SK-N-SH treated with all-trans-retinoic acid at 6 μM for 48 hours (cell line): ENCODE results near the gene FAM216A.

Source experiments
- ATAC-seq: fragments of 200-7000 bp; cut with Tn5 transposase; 3 replicates; pipeline ENCODE4 v1.9.1; 2020; ENCODE audit warnings: mild to moderate bottlenecking, moderate library complexity
- CSDC2 ChIP-seq: fragments of 250-450 bp; sonication (Bioruptor Pico); IDR thresholded peaks from 2 replicates; pipeline ENCODE4 v1.5.0; 2020; ENCODE audit warnings: mild to moderate bottlenecking, moderate library complexity
- ESRRG ChIP-seq: fragments of 250-450 bp; sonication (Bioruptor Pico); IDR thresholded peaks from 2 replicates; pipeline ENCODE4 v1.6.1; 2021; ENCODE audit warnings: mild to moderate bottlenecking
- ISL1 ChIP-seq: fragments of 250-450 bp; sonication (Bioruptor Pico); IDR thresholded peaks from 2 replicates; pipeline ENCODE4 v2.1.2; 2022; ENCODE audit warnings: mild to moderate bottlenecking, moderate library complexity
- OSR1 ChIP-seq: fragments of 250-450 bp; sonication (Bioruptor Pico); IDR thresholded peaks from 2 replicates; pipeline ENCODE4 v1.8.0; 2022; ENCODE audit warnings: moderate library complexity, mild to moderate bottlenecking, inconsistent platforms
- PATZ1 ChIP-seq: fragments of 250-450 bp; sonication (Bioruptor Pico); IDR thresholded peaks from 2 replicates; pipeline ENCODE4 v1.8.0; 2020; ENCODE audit warnings: mild to moderate bottlenecking, moderate library complexity, borderline replicate concordance
- POU6F1 ChIP-seq: fragments of 250-450 bp; sonication (Bioruptor Pico); IDR thresholded peaks from 2 replicates; pipeline ENCODE4 v1.8.0; 2021; ENCODE audit warnings: low read depth, mild to moderate bottlenecking, moderate library complexity, borderline replicate concordance
- RARB ChIP-seq: fragments of 250-450 bp; sonication (Bioruptor Pico); IDR thresholded peaks from 2 replicates; pipeline ENCODE4 v1.8.0; 2021; ENCODE audit warnings: mild to moderate bottlenecking, moderate library complexity
- TCF4 ChIP-seq: fragments of 250-450 bp; sonication (Bioruptor Pico); IDR thresholded peaks from 2 replicates; pipeline ENCODE4 v1.8.0; 2021; ENCODE audit warnings: mild to moderate bottlenecking, moderate library complexity, borderline replicate concordance
- ZC3H10 ChIP-seq: fragments of 250-450 bp; sonication (Bioruptor Pico); IDR thresholded peaks from 2 replicates; pipeline ENCODE4 v1.5.1; 2021; ENCODE audit warnings: mild to moderate bottlenecking, moderate library complexity
- ZFP30 ChIP-seq: fragments of 450-650 bp; formaldehyde crosslinking; IDR thresholded peaks from 2 replicates; pipeline ENCODE4 v1.5.0; 2022; ENCODE audit warnings: mild to moderate bottlenecking, moderate library complexity
- ZNF565 ChIP-seq: fragments of 450-650 bp; formaldehyde crosslinking; conservative IDR thresholded peaks from 2 replicates; pipeline ENCODE4 v1.5.0; 2020; ENCODE audit warnings: low read depth, mild to moderate bottlenecking, moderate library complexity
- ZNF70 ChIP-seq: fragments of 450-650 bp; formaldehyde crosslinking; IDR thresholded peaks from 2 replicates; pipeline ENCODE4 v1.5.0; 2020; ENCODE audit warnings: mild to moderate bottlenecking, moderate library complexity
- ZNF8 ChIP-seq: fragments of 450-650 bp; formaldehyde crosslinking; IDR thresholded peaks from 2 replicates; pipeline ENCODE4 v1.5.0; 2020; ENCODE audit warnings: mild to moderate bottlenecking, moderate library complexity

FAM216A gene

GRCh38 chr12:110537605-110538409 lies 69.2 kb downstream of the FAM216A start:
- ATAC-seq: no peak
- TF ChIP-seq ZFP30 (CRISPR knock-in tag) (no peak), ESRRG (CRISPR knock-in tag) (no peak), ZC3H10 (CRISPR knock-in tag) (no peak), RARB (CRISPR knock-in tag) (no peak), TCF4 (CRISPR knock-in tag) (no peak), ZNF565 (CRISPR knock-in tag) (no peak), CSDC2 (CRISPR knock-in tag) (no peak), ZNF8 (no peak)

GRCh38 chr12:110538869-110539622 lies 70.4 kb downstream of the FAM216A start:
- TF ChIP-seq ZNF70 (CRISPR knock-in tag): no peak
- no peak for TF ChIP-seq ZNF565 (CRISPR knock-in tag)
- no peak for TF ChIP-seq OSR1 (CRISPR knock-in tag)
- TF ChIP-seq PATZ1 (CRISPR knock-in tag): no peak
- no peak for TF ChIP-seq ISL1 (CRISPR knock-in tag)
- no peak for TF ChIP-seq POU6F1 (CRISPR knock-in tag)
- ATAC-seq: no peak
